Measurements from ENCODE around the gene AMDHD1. TPM values are rescaled to one million over a fixed set of nuclear protein-coding genes. Genes with fewer than 3 reads are reported as not detected.

The AMDHD1 gene
- total RNA-seq, 1 experiment from 2014 or later = 1.6 TPM

DNA sequence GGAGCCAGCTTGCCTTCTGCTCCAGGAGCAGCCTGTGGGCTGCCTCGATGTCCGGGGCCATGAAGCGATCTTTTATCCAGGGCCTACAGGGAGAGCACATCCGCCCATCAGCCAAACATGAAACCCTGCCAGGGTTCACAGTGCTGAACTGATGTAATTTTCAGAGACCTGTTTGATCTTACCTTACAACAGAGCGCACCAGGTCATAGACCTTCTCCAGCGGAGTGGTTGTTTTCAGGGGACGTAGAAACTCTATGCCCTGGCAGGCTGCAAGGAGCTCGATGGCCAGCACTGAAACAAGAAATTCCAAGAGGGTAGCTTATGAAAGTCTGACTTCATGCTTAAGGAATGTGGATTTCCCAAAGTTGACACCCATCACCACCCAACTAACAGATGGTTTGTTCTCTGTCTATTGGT lies 33.3 kb downstream of the AMDHD1 start:
- DNase-seq (ENCODE audit: low spot score) = no peak
- Mint-ChIP-seq H3K27ac (no peak overlapping the region), H3K36me3 (no peaks in the 10 kb centered on the region), H3K27me3 (ENCODE audit: low read depth) (no peaks in the 10 kb centered on the region), H3K4me3 (no peak overlapping the region), H3K4me1 (peaks cover 19% of the 10 kb centered on the region), H3K9me3 (no peaks in the 10 kb centered on the region)
- ChIA-PET POLR2A (interaction anchor here (0.6 kb wide), 1 partner anchor 457 kb away, joined by 11 read pairs; no protein-coding TSS in a partner anchor), CTCF (interaction anchor here (0.9 to 1.8 kb wide), 3 partner anchors 14 to 22 kb away, joined by 4 to 8 read pairs (median 5); no protein-coding TSS in a partner anchor)
- ATAC-seq = no peak
- TF ChIP-seq, protein P1, sequence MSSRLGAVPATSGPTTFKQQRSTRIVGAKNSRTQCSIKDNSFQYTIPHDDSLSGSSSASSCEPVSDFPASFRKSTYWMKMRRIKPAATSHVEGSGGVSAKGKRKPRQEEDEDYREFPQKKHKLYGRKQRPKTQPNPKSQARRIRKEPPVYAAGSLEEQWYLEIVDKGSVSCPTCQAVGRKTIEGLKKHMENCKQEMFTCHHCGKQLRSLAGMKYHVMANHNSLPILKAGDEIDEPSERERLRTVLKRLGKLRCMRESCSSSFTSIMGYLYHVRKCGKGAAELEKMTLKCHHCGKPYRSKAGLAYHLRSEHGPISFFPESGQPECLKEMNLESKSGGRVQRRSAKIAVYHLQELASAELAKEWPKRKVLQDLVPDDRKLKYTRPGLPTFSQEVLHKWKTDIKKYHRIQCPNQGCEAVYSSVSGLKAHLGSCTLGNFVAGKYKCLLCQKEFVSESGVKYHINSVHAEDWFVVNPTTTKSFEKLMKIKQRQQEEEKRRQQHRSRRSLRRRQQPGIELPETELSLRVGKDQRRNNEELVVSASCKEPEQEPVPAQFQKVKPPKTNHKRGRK (CRISPR knock-in tag; IDR thresholded peaks at IDR 0.05; ENCODE audit: borderline replicate concordance) = no peak
- TF ChIP-seq, protein P2, sequence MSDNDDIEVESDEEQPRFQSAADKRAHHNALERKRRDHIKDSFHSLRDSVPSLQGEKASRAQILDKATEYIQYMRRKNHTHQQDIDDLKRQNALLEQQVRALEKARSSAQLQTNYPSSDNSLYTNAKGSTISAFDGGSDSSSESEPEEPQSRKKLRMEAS (CRISPR knock-in tag; IDR thresholded peaks at IDR 0.05) = no peak
- TF ChIP-seq FOXJ3 (CRISPR knock-in tag; IDR thresholded peaks at IDR 0.05; ENCODE audit: borderline replicate concordance) (no peak), GABPB1 (CRISPR knock-in tag; IDR thresholded peaks at IDR 0.05) (peak; percentile 93)

DNA sequence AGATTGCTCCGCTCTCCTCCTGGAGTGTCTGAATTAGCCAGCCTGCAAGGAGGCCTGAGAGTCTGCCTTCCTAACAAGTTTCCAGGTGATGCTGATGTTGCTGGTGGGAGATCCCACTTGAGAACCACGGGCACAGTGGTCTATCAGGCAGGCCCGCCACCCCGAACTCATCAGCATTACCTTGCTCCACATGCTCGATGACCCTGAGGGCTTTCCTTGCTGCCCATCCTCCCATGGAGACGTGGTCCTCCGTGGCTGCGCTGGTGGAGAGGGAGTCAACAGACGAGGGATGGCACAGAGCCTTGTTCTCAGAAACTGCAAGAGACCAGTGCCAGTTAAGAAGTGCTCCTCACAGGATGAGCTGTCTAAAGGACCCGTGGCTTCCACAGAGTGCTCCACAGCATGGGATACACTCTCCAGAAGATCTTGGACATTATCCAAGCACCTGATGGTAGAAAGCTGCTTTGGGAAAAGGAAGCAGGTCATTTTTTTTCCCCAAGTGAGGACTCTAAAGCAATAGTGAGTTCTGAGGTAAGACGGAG lies 34.7 kb downstream of the AMDHD1 start:
- no peak overlapping the region for H3K4me3 Mint-ChIP-seq
- H3K27ac Mint-ChIP-seq = no peak overlapping the region
- ATAC-seq (no peak), DNase-seq (ENCODE audit: low spot score) (no peak)
- no peaks in the 10 kb centered on the region for H3K27me3 Mint-ChIP-seq (ENCODE audit: low read depth)
- H3K36me3 Mint-ChIP-seq = no peaks in the 10 kb centered on the region
- peaks cover 11% of the 10 kb centered on the region for H3K4me1 Mint-ChIP-seq
- CTCF ChIA-PET = no interaction called here
- no peaks in the 10 kb centered on the region for H3K9me3 Mint-ChIP-seq
- POLR2A ChIA-PET = no interaction called here
- no peak for TF ChIP-seq ZNF219 (CRISPR knock-in tag; IDR thresholded peaks at IDR 0.05; ENCODE audit: borderline replicate concordance)
- TF ChIP-seq MXD4 (CRISPR knock-in tag; IDR thresholded peaks at IDR 0.05; ENCODE audit: borderline replicate concordance) = no peak
- no peak for TF ChIP-seq EMX1 (CRISPR knock-in tag; IDR thresholded peaks at IDR 0.05)
- no peak for TF ChIP-seq NR2C2 (CRISPR knock-in tag; IDR thresholded peaks at IDR 0.05)
- TF ChIP-seq, protein P3, sequence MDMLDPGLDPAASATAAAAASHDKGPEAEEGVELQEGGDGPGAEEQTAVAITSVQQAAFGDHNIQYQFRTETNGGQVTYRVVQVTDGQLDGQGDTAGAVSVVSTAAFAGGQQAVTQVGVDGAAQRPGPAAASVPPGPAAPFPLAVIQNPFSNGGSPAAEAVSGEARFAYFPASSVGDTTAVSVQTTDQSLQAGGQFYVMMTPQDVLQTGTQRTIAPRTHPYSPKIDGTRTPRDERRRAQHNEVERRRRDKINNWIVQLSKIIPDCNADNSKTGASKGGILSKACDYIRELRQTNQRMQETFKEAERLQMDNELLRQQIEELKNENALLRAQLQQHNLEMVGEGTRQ (CRISPR knock-in tag; IDR thresholded peaks at IDR 0.05) = no peak
- TF ChIP-seq FOXK1 (CRISPR knock-in tag; IDR thresholded peaks at IDR 0.05) = no peak
- TF ChIP-seq ZNF263 (CRISPR knock-in tag; IDR thresholded peaks at IDR 0.05; ENCODE audit: low read depth) = no peak
- TF ChIP-seq, protein P4, sequence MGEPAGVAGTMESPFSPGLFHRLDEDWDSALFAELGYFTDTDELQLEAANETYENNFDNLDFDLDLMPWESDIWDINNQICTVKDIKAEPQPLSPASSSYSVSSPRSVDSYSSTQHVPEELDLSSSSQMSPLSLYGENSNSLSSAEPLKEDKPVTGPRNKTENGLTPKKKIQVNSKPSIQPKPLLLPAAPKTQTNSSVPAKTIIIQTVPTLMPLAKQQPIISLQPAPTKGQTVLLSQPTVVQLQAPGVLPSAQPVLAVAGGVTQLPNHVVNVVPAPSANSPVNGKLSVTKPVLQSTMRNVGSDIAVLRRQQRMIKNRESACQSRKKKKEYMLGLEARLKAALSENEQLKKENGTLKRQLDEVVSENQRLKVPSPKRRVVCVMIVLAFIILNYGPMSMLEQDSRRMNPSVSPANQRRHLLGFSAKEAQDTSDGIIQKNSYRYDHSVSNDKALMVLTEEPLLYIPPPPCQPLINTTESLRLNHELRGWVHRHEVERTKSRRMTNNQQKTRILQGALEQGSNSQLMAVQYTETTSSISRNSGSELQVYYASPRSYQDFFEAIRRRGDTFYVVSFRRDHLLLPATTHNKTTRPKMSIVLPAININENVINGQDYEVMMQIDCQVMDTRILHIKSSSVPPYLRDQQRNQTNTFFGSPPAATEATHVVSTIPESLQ (CRISPR knock-in tag; IDR thresholded peaks at IDR 0.05) = no peak
- no peak for TF ChIP-seq ZNF423 (CRISPR knock-in tag; IDR thresholded peaks at IDR 0.05)
- TF ChIP-seq, protein P1 (CRISPR knock-in tag; IDR thresholded peaks at IDR 0.05; ENCODE audit: borderline replicate concordance) = no peak
- no peak for TF ChIP-seq ZNF317 (CRISPR knock-in tag; IDR thresholded peaks at IDR 0.05; ENCODE audit: borderline replicate concordance, low read depth)
- TF ChIP-seq, protein P5, sequence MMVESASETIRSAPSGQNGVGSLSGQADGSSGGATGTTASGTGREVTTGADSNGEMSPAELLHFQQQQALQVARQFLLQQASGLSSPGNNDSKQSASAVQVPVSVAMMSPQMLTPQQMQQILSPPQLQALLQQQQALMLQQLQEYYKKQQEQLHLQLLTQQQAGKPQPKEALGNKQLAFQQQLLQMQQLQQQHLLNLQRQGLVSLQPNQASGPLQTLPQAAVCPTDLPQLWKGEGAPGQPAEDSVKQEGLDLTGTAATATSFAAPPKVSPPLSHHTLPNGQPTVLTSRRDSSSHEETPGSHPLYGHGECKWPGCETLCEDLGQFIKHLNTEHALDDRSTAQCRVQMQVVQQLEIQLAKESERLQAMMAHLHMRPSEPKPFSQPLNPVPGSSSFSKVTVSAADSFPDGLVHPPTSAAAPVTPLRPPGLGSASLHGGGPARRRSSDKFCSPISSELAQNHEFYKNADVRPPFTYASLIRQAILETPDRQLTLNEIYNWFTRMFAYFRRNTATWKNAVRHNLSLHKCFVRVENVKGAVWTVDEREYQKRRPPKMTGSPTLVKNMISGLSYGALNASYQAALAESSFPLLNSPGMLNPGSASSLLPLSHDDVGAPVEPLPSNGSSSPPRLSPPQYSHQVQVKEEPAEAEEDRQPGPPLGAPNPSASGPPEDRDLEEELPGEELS (CRISPR knock-in tag; IDR thresholded peaks at IDR 0.05) = no peak
- TF ChIP-seq, protein P6, sequence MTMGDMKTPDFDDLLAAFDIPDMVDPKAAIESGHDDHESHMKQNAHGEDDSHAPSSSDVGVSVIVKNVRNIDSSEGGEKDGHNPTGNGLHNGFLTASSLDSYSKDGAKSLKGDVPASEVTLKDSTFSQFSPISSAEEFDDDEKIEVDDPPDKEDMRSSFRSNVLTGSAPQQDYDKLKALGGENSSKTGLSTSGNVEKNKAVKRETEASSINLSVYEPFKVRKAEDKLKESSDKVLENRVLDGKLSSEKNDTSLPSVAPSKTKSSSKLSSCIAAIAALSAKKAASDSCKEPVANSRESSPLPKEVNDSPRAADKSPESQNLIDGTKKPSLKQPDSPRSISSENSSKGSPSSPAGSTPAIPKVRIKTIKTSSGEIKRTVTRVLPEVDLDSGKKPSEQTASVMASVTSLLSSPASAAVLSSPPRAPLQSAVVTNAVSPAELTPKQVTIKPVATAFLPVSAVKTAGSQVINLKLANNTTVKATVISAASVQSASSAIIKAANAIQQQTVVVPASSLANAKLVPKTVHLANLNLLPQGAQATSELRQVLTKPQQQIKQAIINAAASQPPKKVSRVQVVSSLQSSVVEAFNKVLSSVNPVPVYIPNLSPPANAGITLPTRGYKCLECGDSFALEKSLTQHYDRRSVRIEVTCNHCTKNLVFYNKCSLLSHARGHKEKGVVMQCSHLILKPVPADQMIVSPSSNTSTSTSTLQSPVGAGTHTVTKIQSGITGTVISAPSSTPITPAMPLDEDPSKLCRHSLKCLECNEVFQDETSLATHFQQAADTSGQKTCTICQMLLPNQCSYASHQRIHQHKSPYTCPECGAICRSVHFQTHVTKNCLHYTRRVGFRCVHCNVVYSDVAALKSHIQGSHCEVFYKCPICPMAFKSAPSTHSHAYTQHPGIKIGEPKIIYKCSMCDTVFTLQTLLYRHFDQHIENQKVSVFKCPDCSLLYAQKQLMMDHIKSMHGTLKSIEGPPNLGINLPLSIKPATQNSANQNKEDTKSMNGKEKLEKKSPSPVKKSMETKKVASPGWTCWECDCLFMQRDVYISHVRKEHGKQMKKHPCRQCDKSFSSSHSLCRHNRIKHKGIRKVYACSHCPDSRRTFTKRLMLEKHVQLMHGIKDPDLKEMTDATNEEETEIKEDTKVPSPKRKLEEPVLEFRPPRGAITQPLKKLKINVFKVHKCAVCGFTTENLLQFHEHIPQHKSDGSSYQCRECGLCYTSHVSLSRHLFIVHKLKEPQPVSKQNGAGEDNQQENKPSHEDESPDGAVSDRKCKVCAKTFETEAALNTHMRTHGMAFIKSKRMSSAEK (CRISPR knock-in tag; IDR thresholded peaks at IDR 0.05; ENCODE audit: borderline replicate concordance) = no peak
- no peak for TF ChIP-seq NFATC4 (CRISPR knock-in tag; IDR thresholded peaks at IDR 0.05)
- no peak for TF ChIP-seq HMGA2 (CRISPR knock-in tag; IDR thresholded peaks at IDR 0.05)
- TF ChIP-seq, protein P7, sequence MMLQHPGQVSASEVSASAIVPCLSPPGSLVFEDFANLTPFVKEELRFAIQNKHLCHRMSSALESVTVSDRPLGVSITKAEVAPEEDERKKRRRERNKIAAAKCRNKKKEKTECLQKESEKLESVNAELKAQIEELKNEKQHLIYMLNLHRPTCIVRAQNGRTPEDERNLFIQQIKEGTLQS (CRISPR knock-in tag; conservative IDR thresholded peaks at IDR 0.05) = no peak
- TF ChIP-seq OVOL2 (CRISPR knock-in tag; IDR thresholded peaks at IDR 0.05; ENCODE audit: borderline replicate concordance) = no peak
- TF ChIP-seq TEAD4 (CRISPR knock-in tag; IDR thresholded peaks at IDR 0.05) = no peak
- no peak for TF ChIP-seq JAZF1 (CRISPR knock-in tag; IDR thresholded peaks at IDR 0.05)
